NB4 (cell line): ENCODE data around the gene RRBP1.

Source experiments
- POLR2A ChIP-seq: IDR thresholded peaks from 2 replicates; pipeline ENCODE4 v1.6.1; 2011; ENCODE audit warnings: mild to moderate bottlenecking; ENCODE audit not compliant: insufficient read length; ENCODE audit errors: extremely low read depth
- TF ChIP-seq, protein P1 (sequence below): IDR thresholded peaks from one replicate; pipeline ENCODE4 v1.5.1; 2012; ENCODE audit warnings: low read depth, low read length

GRCh38 chr20:17587824-17588223, 94.2 kb downstream of the RRBP1 start:
- TF ChIP-seq, protein P1, sequence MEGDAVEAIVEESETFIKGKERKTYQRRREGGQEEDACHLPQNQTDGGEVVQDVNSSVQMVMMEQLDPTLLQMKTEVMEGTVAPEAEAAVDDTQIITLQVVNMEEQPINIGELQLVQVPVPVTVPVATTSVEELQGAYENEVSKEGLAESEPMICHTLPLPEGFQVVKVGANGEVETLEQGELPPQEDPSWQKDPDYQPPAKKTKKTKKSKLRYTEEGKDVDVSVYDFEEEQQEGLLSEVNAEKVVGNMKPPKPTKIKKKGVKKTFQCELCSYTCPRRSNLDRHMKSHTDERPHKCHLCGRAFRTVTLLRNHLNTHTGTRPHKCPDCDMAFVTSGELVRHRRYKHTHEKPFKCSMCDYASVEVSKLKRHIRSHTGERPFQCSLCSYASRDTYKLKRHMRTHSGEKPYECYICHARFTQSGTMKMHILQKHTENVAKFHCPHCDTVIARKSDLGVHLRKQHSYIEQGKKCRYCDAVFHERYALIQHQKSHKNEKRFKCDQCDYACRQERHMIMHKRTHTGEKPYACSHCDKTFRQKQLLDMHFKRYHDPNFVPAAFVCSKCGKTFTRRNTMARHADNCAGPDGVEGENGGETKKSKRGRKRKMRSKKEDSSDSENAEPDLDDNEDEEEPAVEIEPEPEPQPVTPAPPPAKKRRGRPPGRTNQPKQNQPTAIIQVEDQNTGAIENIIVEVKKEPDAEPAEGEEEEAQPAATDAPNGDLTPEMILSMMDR, result no peak
- TF ChIP-seq POLR2A, result no peak
